Astrocyte of the spinal cord (primary cell): ENCODE results near the gene TADA2B.

Experiments used
- DNase-seq: peaks from one replicate; pipeline ENCODE4 v3.0.0; 2011; ENCODE audit warnings: low read depth, low spot score
- H3K4me3 ChIP-seq: 2 replicates; pipeline ENCODE4 v1.5.1; 2011; ENCODE audit warnings: low read depth, mild to moderate bottlenecking, low read length, moderate library complexity
- in situ Hi-C: cut with HindIII; loops from 2 replicates; pipeline ENCODE4 v1.10.0; 2017; ENCODE audit warnings: low sequenced_read_pairs
- TF ChIP-seq, protein P1 (sequence below): IDR thresholded peaks from 2 replicates; pipeline ENCODE4 v1.5.1; 2012; ENCODE audit warnings: low read depth, mild to moderate bottlenecking, low read length, inconsistent platforms

TADA2B gene

DNA sequence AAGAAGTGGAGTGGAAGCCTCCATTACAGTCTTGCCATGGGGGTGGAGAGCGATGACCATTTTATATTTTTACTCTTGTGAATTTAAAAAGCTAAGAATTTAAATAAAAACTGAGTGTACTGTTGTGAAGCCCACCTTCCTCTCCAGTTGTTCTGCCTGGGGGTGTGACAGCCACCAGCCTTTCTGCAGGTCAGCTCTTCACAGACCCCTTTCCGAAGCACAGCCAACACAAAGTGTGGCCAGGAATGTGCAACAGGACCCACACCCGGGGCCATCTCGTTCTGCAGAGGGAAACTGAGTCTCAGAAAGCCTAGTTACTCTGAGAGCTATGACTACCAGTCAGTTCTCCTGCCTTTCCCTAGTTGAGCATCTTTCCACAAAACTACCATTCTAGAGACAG, 23.3 kb downstream of the TADA2B start:
- in situ Hi-C loops = no loop called here
- TF ChIP-seq, protein P1, sequence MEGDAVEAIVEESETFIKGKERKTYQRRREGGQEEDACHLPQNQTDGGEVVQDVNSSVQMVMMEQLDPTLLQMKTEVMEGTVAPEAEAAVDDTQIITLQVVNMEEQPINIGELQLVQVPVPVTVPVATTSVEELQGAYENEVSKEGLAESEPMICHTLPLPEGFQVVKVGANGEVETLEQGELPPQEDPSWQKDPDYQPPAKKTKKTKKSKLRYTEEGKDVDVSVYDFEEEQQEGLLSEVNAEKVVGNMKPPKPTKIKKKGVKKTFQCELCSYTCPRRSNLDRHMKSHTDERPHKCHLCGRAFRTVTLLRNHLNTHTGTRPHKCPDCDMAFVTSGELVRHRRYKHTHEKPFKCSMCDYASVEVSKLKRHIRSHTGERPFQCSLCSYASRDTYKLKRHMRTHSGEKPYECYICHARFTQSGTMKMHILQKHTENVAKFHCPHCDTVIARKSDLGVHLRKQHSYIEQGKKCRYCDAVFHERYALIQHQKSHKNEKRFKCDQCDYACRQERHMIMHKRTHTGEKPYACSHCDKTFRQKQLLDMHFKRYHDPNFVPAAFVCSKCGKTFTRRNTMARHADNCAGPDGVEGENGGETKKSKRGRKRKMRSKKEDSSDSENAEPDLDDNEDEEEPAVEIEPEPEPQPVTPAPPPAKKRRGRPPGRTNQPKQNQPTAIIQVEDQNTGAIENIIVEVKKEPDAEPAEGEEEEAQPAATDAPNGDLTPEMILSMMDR = no peak
- peak overlapping the region; percentile 80 for H3K4me3 ChIP-seq
- no peak for DNase-seq

DNA sequence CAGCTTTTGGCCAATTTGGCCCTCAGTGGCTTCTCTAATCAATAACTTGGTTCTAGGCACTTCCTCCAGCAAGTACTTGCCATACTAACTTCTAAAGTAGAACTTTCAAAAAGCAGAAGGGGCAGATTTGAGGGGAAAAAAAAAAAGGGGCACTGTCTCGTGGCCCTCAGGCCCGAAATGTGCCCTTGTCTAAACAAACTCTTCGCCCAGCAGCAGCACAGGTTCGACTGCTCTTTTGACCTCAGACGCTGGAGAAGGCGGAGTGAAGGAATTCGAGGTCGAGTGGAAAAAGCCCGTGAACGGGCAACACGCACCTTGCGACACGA, 23.9 kb downstream of the TADA2B start:
- H3K4me3 ChIP-seq = peak overlapping the region; percentile 80
- in situ Hi-C loops = no loop called here
- TF ChIP-seq, protein P1 = no peak
- no peak for DNase-seq

- DNase-seq = peak; percentile 100
- H3K4me3 ChIP-seq = peak within 1 kb of the TSS; percentile 80
- TF ChIP-seq, protein P1 = peak; percentile 28
- in situ Hi-C loops = no loop called here
Observed at GRCh38 chr4:7067452-7068278, 24.5 kb downstream of the TADA2B start, which contains the start of gene GRPEL1. TSS of gene GRPEL1 (minus strand) at chr4:7068064. CDS start at chr4:7068032, 32 bp downstream.

- peak overlapping the region; percentile 80 for H3K4me3 ChIP-seq
- TF ChIP-seq, protein P1 = peak; percentile 6
- DNase-seq = no peak
- in situ Hi-C loops = no loop called here
Observed at GRCh38 chr4:7068279-7068842, 25.2 kb downstream of the TADA2B start.

GRCh38 chr4:7068883-7069282, 25.7 kb downstream of the TADA2B start:
- in situ Hi-C loops = no loop called here
- TF ChIP-seq, protein P1 = no peak
- peak; percentile 9 for DNase-seq
- peak overlapping the region; percentile 80 for H3K4me3 ChIP-seq

DNA sequence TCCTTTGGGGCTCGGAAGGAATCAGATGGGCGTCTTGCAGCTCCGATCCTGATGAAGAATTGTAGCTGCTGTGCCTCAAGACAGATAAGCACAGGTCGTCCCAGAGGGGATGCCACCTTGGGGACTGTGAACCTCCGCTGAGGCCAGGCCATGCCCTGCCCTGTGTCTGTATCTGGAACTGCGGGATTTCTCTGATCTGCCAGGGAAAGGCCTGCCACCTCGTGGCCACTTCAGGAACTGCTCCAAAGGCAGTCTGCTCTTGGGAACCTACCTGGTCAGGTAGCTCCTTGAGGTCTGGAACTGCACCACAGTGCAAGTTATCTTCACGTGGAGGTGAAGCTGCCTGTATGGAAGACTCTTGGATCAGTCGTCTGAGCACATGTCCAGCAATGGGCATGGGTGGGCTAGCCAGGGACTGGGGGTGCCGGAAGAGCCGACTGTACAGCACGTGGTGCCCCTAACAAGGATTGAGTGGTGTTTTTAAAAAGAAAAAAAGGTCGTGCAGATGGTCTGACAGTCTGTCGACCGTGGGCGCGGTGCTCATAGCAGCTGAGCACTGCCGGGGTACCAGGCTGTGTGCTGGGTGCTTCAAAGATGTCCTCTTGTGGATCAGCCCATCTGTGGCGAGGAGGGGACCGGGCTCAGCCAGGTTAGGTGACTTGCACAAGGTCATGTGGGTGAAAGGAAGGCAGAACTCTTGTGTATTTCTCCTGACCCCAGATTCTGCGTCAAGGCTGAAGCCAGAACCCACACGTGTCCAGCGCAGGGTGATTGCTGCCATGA, 27.7 kb downstream of the TADA2B start:
- no peak overlapping the region for H3K4me3 ChIP-seq
- in situ Hi-C loops = no loop called here
- peak; percentile 64 for DNase-seq
- TF ChIP-seq, protein P1 = peak; percentile 99
